Suprapubic skin (tissue), 3 donors: Measurements from ENCODE around the gene ZBTB40.

ENCODE experiments used
- CTCF ChIP-seq, 2 donors: fragments of 200-600 bp in 1 of 2; fragments of 450-650 bp in 1 of 2; sonication (generic) in 1 of 2; IDR thresholded peaks; one replicate each; pipeline ENCODE4 v1.5.1; 2016 to 2019; ENCODE audit warnings: antibody characterized with exemption in 2 of 2, mild to moderate bottlenecking in 1 of 2, moderate library complexity in 1 of 2
- EP300 ChIP-seq: sonication (generic); formaldehyde crosslinking; IDR thresholded peaks from one replicate; pipeline ENCODE4 v1.6.1; 2017; ENCODE audit warnings: antibody characterized with exemption
- POLR2A ChIP-seq, 2 donors: fragments of 450-650 bp; IDR thresholded peaks; one replicate each; pipeline ENCODE4 v1.6.1; 2017; ENCODE audit warnings: antibody characterized with exemption in 2 of 2, mild to moderate bottlenecking in 2 of 2, moderate library complexity in 2 of 2

GRCh38 chr1:22500058-22500457, 48.4 kb downstream of the ZBTB40 start:
- no peak for TF ChIP-seq POLR2A (IDR thresholded peaks at IDR 0.05)
- no peak for TF ChIP-seq CTCF (IDR thresholded peaks at IDR 0.05)
- TF ChIP-seq EP300: no peak
